Neural cell (in vitro differentiated cells): Measurements from ENCODE around the gene LPCAT1. TPM values are rescaled to one million over a fixed set of nuclear protein-coding genes. Genes with fewer than 3 reads are reported as not detected.

Experiments
- H2AFZ ChIP-seq: fragments of 200-600, 300-800 bp; sonication (generic), shearing (Covaris generic); 2 replicates; pipeline ENCODE4 v1.6.0; 2014; ENCODE audit warnings: low read depth, mild to moderate bottlenecking, antibody characterized with exemption, low read length, moderate library complexity
- H3F3A ChIP-seq: fragments of 200-600 bp; shearing (Covaris generic); 2 replicates; pipeline ENCODE4 v1.6.1; 2016; ENCODE audit warnings: mild to moderate bottlenecking, moderate library complexity, mixed read lengths, antibody characterized with exemption, low read length; ENCODE audit not compliant: insufficient read depth, poor library complexity, severe bottlenecking
- H3K27ac ChIP-seq: fragments of 200-600, 300-800 bp; sonication (generic), shearing (Covaris generic); 2 replicates; pipeline ENCODE4 v1.5.1; 2014; ENCODE audit warnings: mild to moderate bottlenecking, low read length, moderate library complexity
- H3K27me3 ChIP-seq: fragments of 300-800, 200-600 bp; sonication (generic), shearing (Covaris generic); 2 replicates; pipeline ENCODE4 v1.6.0; 2014; ENCODE audit warnings: mild to moderate bottlenecking, low read depth, low read length, moderate library complexity; ENCODE audit not compliant: insufficient read depth
- H3K36me3 ChIP-seq: fragments of 300-800, 200-600 bp; sonication (generic), shearing (Covaris generic); 2 replicates; pipeline ENCODE4 v1.5.1; 2014; ENCODE audit warnings: mild to moderate bottlenecking, antibody characterized with exemption, low read length, moderate library complexity; ENCODE audit not compliant: insufficient read depth
- H3K4me2 ChIP-seq: fragments of 300-800, 200-600 bp; sonication (generic), shearing (Covaris generic); 2 replicates; pipeline ENCODE4 v1.6.0; 2014; ENCODE audit warnings: mild to moderate bottlenecking, low read length
- H3K4me3 ChIP-seq: fragments of 300-800, 200-600 bp; sonication (generic), shearing (Covaris generic); 2 replicates; pipeline ENCODE4 v1.5.1; 2014; ENCODE audit warnings: mild to moderate bottlenecking, low read length, moderate library complexity
- H3K79me2 ChIP-seq: fragments of 200-600 bp; shearing (Covaris generic); replicated peaks from 2 replicates; pipeline ENCODE4 v1.6.0; 2014; ENCODE audit warnings: mild to moderate bottlenecking, low read length, moderate library complexity; ENCODE audit not compliant: insufficient read depth
- H3K9ac ChIP-seq: fragments of 300-800, 200-600 bp; sonication (generic), shearing (Covaris generic); 2 replicates; pipeline ENCODE4 v1.6.1; 2016; ENCODE audit warnings: mild to moderate bottlenecking, low read length, mixed read lengths
- H3K9me2 ChIP-seq: fragments of 200-600 bp; shearing (Covaris generic); 2 replicates; pipeline ENCODE4 v1.6.1; 2016; ENCODE audit warnings: mild to moderate bottlenecking, low read length, mixed read lengths; ENCODE audit not compliant: insufficient read depth
- H3K9me3 ChIP-seq: fragments of 200-600, 300-800 bp; sonication (generic), shearing (Covaris generic); 2 replicates; pipeline ENCODE4 v1.6.1; 2016; ENCODE audit warnings: mild to moderate bottlenecking, mixed run types, low read length, moderate library complexity, mixed read lengths
- H4K20me1 ChIP-seq: fragments of 200-600 bp; shearing (Covaris generic); 2 replicates; pipeline ENCODE4 v1.6.1; 2016; ENCODE audit warnings: mild to moderate bottlenecking, mixed run types; ENCODE audit not compliant: insufficient read depth
- CTCF ChIP-seq: fragments of 450-650 bp; IDR thresholded peaks from 2 replicates; pipeline ENCODE4 v1.5.1; 2014; ENCODE audit warnings: antibody characterized with exemption, mild to moderate bottlenecking, moderate library complexity; ENCODE audit not compliant: poor library complexity, severe bottlenecking
- EP300 ChIP-seq: fragments of 450-650 bp; conservative IDR thresholded peaks from 2 replicates; pipeline ENCODE4 v1.6.1; 2014; ENCODE audit warnings: antibody characterized with exemption, mild to moderate bottlenecking, moderate library complexity; ENCODE audit not compliant: poor library complexity, severe bottlenecking
- EZH2 ChIP-seq: fragments of 200-600, 300-800 bp; shearing (Covaris generic), sonication (generic); IDR thresholded peaks from 2 replicates; pipeline ENCODE4 v1.6.1; 2014; ENCODE audit warnings: antibody characterized with exemption, low read length, borderline replicate concordance, mild to moderate bottlenecking; ENCODE audit not compliant: insufficient read depth, poor library complexity, severe bottlenecking
- MXI1 ChIP-seq: fragments of 450-650 bp; conservative IDR thresholded peaks from 2 replicates; pipeline ENCODE4 v1.6.1; 2014; ENCODE audit warnings: antibody characterized with exemption, mild to moderate bottlenecking; ENCODE audit not compliant: poor library complexity, severe bottlenecking
- POLR2AphosphoS5 ChIP-seq: IDR thresholded peaks from 2 replicates; pipeline ENCODE4 v1.6.1; 2012
- RAD21 ChIP-seq: fragments of 450-650 bp; conservative IDR thresholded peaks from 2 replicates; pipeline ENCODE4 v1.6.1; 2014; ENCODE audit warnings: antibody characterized with exemption, mild to moderate bottlenecking, moderate library complexity
- REST ChIP-seq: IDR thresholded peaks from 2 replicates; pipeline ENCODE4 v1.6.1; 2012; ENCODE audit warnings: borderline replicate concordance
- SMC3 ChIP-seq: fragments of 450-650 bp; conservative IDR thresholded peaks from 2 replicates; pipeline ENCODE4 v1.6.1; 2014; ENCODE audit warnings: antibody characterized with exemption, mild to moderate bottlenecking, moderate library complexity; ENCODE audit not compliant: poor library complexity
- TAF1 ChIP-seq: IDR thresholded peaks from 2 replicates; pipeline ENCODE4 v1.6.1; 2012; ENCODE audit warnings: low read depth
- polyA plus RNA-seq: library from polyadenylated mRNA; depleted of rRNA; stranded (reverse); fragments of >200 nt; gene quantifications from 2 replicates; pipeline ENCODE4 v1.2.3, GENCODE V29; 2014

The LPCAT1 gene
- polyA plus RNA-seq, 1 donor from 2014 or later = 61.8 TPM

- H3K79me2 ChIP-seq = no peaks in the 10 kb centered on the region
- H3K4me3 ChIP-seq = no peak overlapping the region
- no peaks in the 10 kb centered on the region for H3K9me3 ChIP-seq
- no peak for TF ChIP-seq EZH2
- no peak for TF ChIP-seq TAF1
- no peak for TF ChIP-seq RAD21
- no peak for TF ChIP-seq CTCF
- TF ChIP-seq SMC3 = no peak
- TF ChIP-seq POLR2AphosphoS5 = no peak
- no peak for TF ChIP-seq REST
- no peak for TF ChIP-seq EP300
- TF ChIP-seq MXI1 = no peak
- no peak overlapping the region for H3K9ac ChIP-seq
- H3K9me2 ChIP-seq = no peaks in the 10 kb centered on the region
- H4K20me1 ChIP-seq = no peaks in the 10 kb centered on the region
- H3K27ac ChIP-seq = no peak overlapping the region
- H3F3A ChIP-seq = no peaks in the 10 kb centered on the region
- no peaks in the 10 kb centered on the region for H3K27me3 ChIP-seq
- H3K4me2 ChIP-seq = no peak overlapping the region
- H3K36me3 ChIP-seq = no peaks in the 10 kb centered on the region
- no peak overlapping the region for H2AFZ ChIP-seq
Measured at GRCh38 chr5:1536322-1536845, 12.6 kb upstream of the LPCAT1 start.

- TF ChIP-seq EZH2 (no peak), SMC3 (no peak), MXI1 (no peak), REST (no peak), TAF1 (no peak), RAD21 (no peak), CTCF (no peak)
- H3K4me2 ChIP-seq = no peak overlapping the region
- no peak overlapping the region for H3K9ac ChIP-seq
Measured at GRCh38 chr5:1535646-1536045, 11.9 kb upstream of the LPCAT1 start.

More at GRCh38 chr5:1535646-1536045, 11.9 kb upstream of the LPCAT1 start:
- no peak overlapping the region for H3K27ac ChIP-seq
- no peak overlapping the region for H3K4me3 ChIP-seq
- no peaks in the 10 kb centered on the region for H3K9me2 ChIP-seq
- H3K9me3 ChIP-seq = no peaks in the 10 kb centered on the region
- H4K20me1 ChIP-seq = no peaks in the 10 kb centered on the region
- no peaks in the 10 kb centered on the region for H3F3A ChIP-seq
- no peak overlapping the region for H2AFZ ChIP-seq
- no peaks in the 10 kb centered on the region for H3K36me3 ChIP-seq
- no peaks in the 10 kb centered on the region for H3K79me2 ChIP-seq
- no peaks in the 10 kb centered on the region for H3K27me3 ChIP-seq
